HUDEP-2 (cell line): ENCODE results near the gene FRS2.
"Not testable (repeated sequence)": the region's sequence is repeated elsewhere in the genome, so short reads cannot be mapped to it uniquely, and the experiment has no call there.

Experiments
- DNase-seq, 76 experiments: peaks; one replicate each; lab custom pipeline; 2025; ENCODE audit not compliant: unreplicated experiment in 76 of 76; lab: John Stamatoyannopoulos, UW

Gene FRS2

GRCh38 chr12:69570545-69571399 lies 100.6 kb downstream of the FRS2 start:
- peak in 45 of 76 experiments; percentile 1 to 62 (median 25) for DNase-seq

- no peak for DNase-seq
These were observed 105.2 kb downstream of the FRS2 start for GRCh38 chr12:69575346-69575745.

- DNase-seq = no peak
These were observed 108.1 kb downstream of the FRS2 start for GRCh38 chr12:69578283-69578682.

- DNase-seq = no peak
These were observed 108.8 kb downstream of the FRS2 start for GRCh38 chr12:69579029-69579428.

- DNase-seq = no peak
These were observed 109.9 kb downstream of the FRS2 start for GRCh38 chr12:69580074-69580473.

GRCh38 chr12:69583203-69583602 lies 113.0 kb downstream of the FRS2 start:
- peak in 43 of 76 experiments; percentile 2 to 52 (median 21) for DNase-seq

GRCh38 chr12:69585189-69586062 lies 115.2 kb downstream of the FRS2 start, which contains the start of gene CCT2:
CCT2 (plus strand) TSS chr12:69585459; CDS start chr12:69585522, 63 bp downstream.
- DNase-seq = peak in 75 of 76 experiments; percentile 42 to 96 (median 91)

GRCh38 chr12:69588527-69588926 lies 118.3 kb downstream of the FRS2 start:
- no peak for DNase-seq

- DNase-seq = no peak
These were observed 118.9 kb downstream of the FRS2 start for GRCh38 chr12:69589082-69589481.

GRCh38 chr12:69595689-69596088 lies 125.5 kb downstream of the FRS2 start:
- peak in 3 of 76 experiments; percentile 8 to 19 (median 17) for DNase-seq

- no peak for DNase-seq
These were observed 128.1 kb downstream of the FRS2 start for GRCh38 chr12:69598174-69598753.

GRCh38 chr12:69600804-69601203 lies 130.6 kb downstream of the FRS2 start:
- no peak for DNase-seq

- no peak for DNase-seq
These were observed 131.9 kb downstream of the FRS2 start for GRCh38 chr12:69601962-69602685.

GRCh38 chr12:69602954-69603353 lies 132.8 kb downstream of the FRS2 start:
- no peak for DNase-seq

- not testable (repeated sequence) for DNase-seq
These were observed 133.4 kb downstream of the FRS2 start for GRCh38 chr12:69603556-69603955.

- not testable (repeated sequence) for DNase-seq
These were observed 134.1 kb downstream of the FRS2 start for GRCh38 chr12:69604275-69604674.

- DNase-seq = no peak
These were observed 137.9 kb downstream of the FRS2 start for GRCh38 chr12:69608114-69608513.

GRCh38 chr12:69610126-69610525 lies 139.9 kb downstream of the FRS2 start:
- DNase-seq = no peak

GRCh38 chr12:69610729-69611128 lies 140.5 kb downstream of the FRS2 start, which contains the start of gene LRRC10:
LRRC10 (minus strand) TSS chr12:69610907; CDS start chr12:69610838, 69 bp downstream.
- no peak for DNase-seq

GRCh38 chr12:69613351-69613750 lies 143.2 kb downstream of the FRS2 start:
- DNase-seq = no peak
